Stomach (tissue), 4 donors: ENCODE measurements around the gene EPYC.

ENCODE experiments used
- POLR2A ChIP-seq, 4 donors: fragments of 450-650 bp; IDR thresholded peaks; one replicate each; pipeline ENCODE4 v1.6.1; 2016; ENCODE audit warnings: antibody characterized with exemption in 4 of 4, control low read depth in 2 of 4, mild to moderate bottlenecking in 1 of 4, moderate library complexity in 1 of 4
- POLR2AphosphoS5 ChIP-seq, 3 donors: sonication (generic); formaldehyde crosslinking; IDR thresholded peaks; one replicate each; pipeline ENCODE4 v1.6.1; 2016; ENCODE audit warnings: antibody characterized with exemption in 3 of 3
- TF ChIP-seq, protein P1 (sequence below), 7 experiments: fragments of 450-650 bp in 4 of 7; fragments of 200-600 bp in 3 of 7; sonication (generic) in 3 of 7; IDR thresholded peaks; one replicate each; pipeline ENCODE4 v1.5.1; 2016 to 2019; ENCODE audit warnings: antibody characterized with exemption in 7 of 7, control low read depth in 2 of 7, mild to moderate bottlenecking in 1 of 7

DNA sequence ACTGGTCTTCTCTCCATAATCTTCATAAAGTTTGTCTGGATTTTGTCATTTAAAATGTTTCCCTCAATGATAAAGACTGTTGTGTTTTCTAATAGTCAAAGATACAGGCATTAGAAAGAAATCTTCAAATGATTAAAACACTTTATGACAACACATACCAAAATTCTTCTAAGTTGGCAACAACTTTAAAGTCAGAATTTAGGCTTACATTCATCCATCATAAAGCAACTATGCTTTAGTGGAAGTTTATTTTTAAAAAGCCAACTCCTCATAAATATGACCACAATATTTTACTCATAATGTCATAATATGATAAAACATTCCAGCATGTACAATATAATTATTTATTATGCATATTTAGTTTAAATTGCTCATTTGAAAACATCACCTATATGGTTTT is 32.5 kb downstream of the EPYC start:
- TF ChIP-seq POLR2A (IDR thresholded peaks at IDR 0.05) (no peak), POLR2AphosphoS5 (IDR thresholded peaks at IDR 0.05) (no peak)
- TF ChIP-seq, protein P1, sequence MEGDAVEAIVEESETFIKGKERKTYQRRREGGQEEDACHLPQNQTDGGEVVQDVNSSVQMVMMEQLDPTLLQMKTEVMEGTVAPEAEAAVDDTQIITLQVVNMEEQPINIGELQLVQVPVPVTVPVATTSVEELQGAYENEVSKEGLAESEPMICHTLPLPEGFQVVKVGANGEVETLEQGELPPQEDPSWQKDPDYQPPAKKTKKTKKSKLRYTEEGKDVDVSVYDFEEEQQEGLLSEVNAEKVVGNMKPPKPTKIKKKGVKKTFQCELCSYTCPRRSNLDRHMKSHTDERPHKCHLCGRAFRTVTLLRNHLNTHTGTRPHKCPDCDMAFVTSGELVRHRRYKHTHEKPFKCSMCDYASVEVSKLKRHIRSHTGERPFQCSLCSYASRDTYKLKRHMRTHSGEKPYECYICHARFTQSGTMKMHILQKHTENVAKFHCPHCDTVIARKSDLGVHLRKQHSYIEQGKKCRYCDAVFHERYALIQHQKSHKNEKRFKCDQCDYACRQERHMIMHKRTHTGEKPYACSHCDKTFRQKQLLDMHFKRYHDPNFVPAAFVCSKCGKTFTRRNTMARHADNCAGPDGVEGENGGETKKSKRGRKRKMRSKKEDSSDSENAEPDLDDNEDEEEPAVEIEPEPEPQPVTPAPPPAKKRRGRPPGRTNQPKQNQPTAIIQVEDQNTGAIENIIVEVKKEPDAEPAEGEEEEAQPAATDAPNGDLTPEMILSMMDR (IDR thresholded peaks at IDR 0.05), result no peak
